Dermis blood vessel endothelial cell (primary cell): ENCODE data around the gene DLX3. TPM values are rescaled to one million over a fixed set of nuclear protein-coding genes. Genes with fewer than 3 reads are reported as not detected.

Experiments used
- DNase-seq: peaks from one replicate; pipeline ENCODE4 v3.0.0; 2010
- total RNA-seq: library from RNA; depleted of rRNA; stranded (reverse); fragments of >200 nt; gene quantifications from 2 replicates; pipeline ENCODE4 v1.2.3, GENCODE V29; 2014

Gene DLX3
- total RNA-seq, 1 donor from 2014 or later = not detected

- DNase-seq = no peak
Measured at GRCh38 chr17:49971848-49972485, 23.1 kb downstream of the DLX3 start.

- no peak for DNase-seq
Measured at GRCh38 chr17:49971199-49971847, 23.7 kb downstream of the DLX3 start.

- DNase-seq = no peak
Measured at GRCh38 chr17:49970498-49970897, 24.5 kb downstream of the DLX3 start.

GRCh38 chr17:49969795-49970389 lies 25.1 kb downstream of the DLX3 start:
- DNase-seq = no peak

- peak; percentile 38 for DNase-seq
Measured at GRCh38 chr17:49969134-49969759, 25.8 kb downstream of the DLX3 start, which contains the start of gene DLX4. Gene DLX4, plus strand, starts transcription at chr17:49969190. Its CDS starts 279 bp downstream, at chr17:49969469.

- DNase-seq = peak; percentile 68
Measured at GRCh38 chr17:49968405-49969133, 26.5 kb downstream of the DLX3 start.

GRCh38 chr17:49967621-49968404 lies 27.2 kb downstream of the DLX3 start:
- DNase-seq = no peak

- DNase-seq = no peak
Measured at GRCh38 chr17:49967205-49967604, 27.8 kb downstream of the DLX3 start.

GRCh38 chr17:49966767-49967166 lies 28.3 kb downstream of the DLX3 start:
- no peak for DNase-seq

- DNase-seq = no peak
Measured at GRCh38 chr17:49965524-49965909, 29.5 kb downstream of the DLX3 start.

- no peak for DNase-seq
Measured at GRCh38 chr17:49964769-49965523, 30.1 kb downstream of the DLX3 start.

GRCh38 chr17:49964303-49964768 lies 30.7 kb downstream of the DLX3 start:
- DNase-seq = no peak

GRCh38 chr17:49963626-49964302 lies 31.3 kb downstream of the DLX3 start:
- DNase-seq = no peak

- DNase-seq = no peak
Measured at GRCh38 chr17:49963309-49963625, 31.8 kb downstream of the DLX3 start.

GRCh38 chr17:49962599-49963308 lies 32.3 kb downstream of the DLX3 start:
- no peak for DNase-seq

GRCh38 chr17:49959183-49959935 lies 35.7 kb downstream of the DLX3 start:
- no peak for DNase-seq

GRCh38 chr17:49958723-49959122 lies 36.3 kb downstream of the DLX3 start:
- no peak for DNase-seq

- no peak for DNase-seq
Measured at GRCh38 chr17:49957350-49957749, 37.7 kb downstream of the DLX3 start.

GRCh38 chr17:49956780-49957179 lies 38.2 kb downstream of the DLX3 start:
- DNase-seq = no peak
